Measurements from ENCODE around the gene HNRNPA0.
A peak's percentile ranks its signal among the peaks of the same experiment; 100 is the strongest.

The HNRNPA0 gene

GRCh38 chr5:137739737-137740136, 14.4 kb downstream of the HNRNPA0 start:
- no peak overlapping the region for H3K27ac ChIP-seq
- TF ChIP-seq CTCF (IDR thresholded peaks at IDR 0.05) (no peak), ZFX (IDR thresholded peaks at IDR 0.05; ENCODE audit: borderline replicate concordance) (no peak)

- H3K27ac ChIP-seq = no peak overlapping the region
- TF ChIP-seq ZFX (IDR thresholded peaks at IDR 0.05; ENCODE audit: borderline replicate concordance) (no peak), CTCF (IDR thresholded peaks at IDR 0.05) (no peak)
Measured at GRCh38 chr5:137738947-137739346, 15.2 kb downstream of the HNRNPA0 start.

GRCh38 chr5:137737349-137738131, 16.6 kb downstream of the HNRNPA0 start:
- TF ChIP-seq ZFX (IDR thresholded peaks at IDR 0.05; ENCODE audit: borderline replicate concordance) = no peak
- TF ChIP-seq CTCF (IDR thresholded peaks at IDR 0.05) = no peak
- no peak overlapping the region for H3K27ac ChIP-seq

- no peak overlapping the region for H3K27ac ChIP-seq
Measured at GRCh38 chr5:137736496-137736895, 17.7 kb downstream of the HNRNPA0 start.

GRCh38 chr5:137735555-137736284, 18.4 kb downstream of the HNRNPA0 start, which contains the start of gene KLHL3:
KLHL3 (minus strand) TSS chr5:137736089; CDS start chr5:137735646, 443 bp downstream.
- H3K27ac ChIP-seq = no peak within 1 kb of the TSS; the same call in 1 of the 2 replicates
- TF ChIP-seq ZFX (IDR thresholded peaks at IDR 0.05; ENCODE audit: borderline replicate concordance) = no peak
- peak; percentile 29; the same call in 1 of the 2 replicates for TF ChIP-seq CTCF (IDR thresholded peaks at IDR 0.05)

More at GRCh38 chr5:137736496-137736895, 17.7 kb downstream of the HNRNPA0 start:
- no peak for TF ChIP-seq CTCF (IDR thresholded peaks at IDR 0.05)
- no peak for TF ChIP-seq ZFX (IDR thresholded peaks at IDR 0.05; ENCODE audit: borderline replicate concordance)

GRCh38 chr5:137734962-137735554, 19.1 kb downstream of the HNRNPA0 start:
- H3K27ac ChIP-seq = no peak overlapping the region; the same call in 1 of the 2 replicates
- TF ChIP-seq CTCF (IDR thresholded peaks at IDR 0.05) = no peak
- TF ChIP-seq ZFX (IDR thresholded peaks at IDR 0.05; ENCODE audit: borderline replicate concordance) = no peak

Measured in 22Rv1 (cell line).